Natural killer cell (primary cell): ENCODE results near the gene NECTIN1. TPM values are rescaled to one million over a fixed set of nuclear protein-coding genes. Genes with fewer than 3 reads are reported as not detected.
A peak's percentile ranks its signal among the peaks of the same experiment; 100 is the strongest.

ENCODE experiments used
- ATAC-seq, 3 donors: fragments of 150-1000 bp in 2 of 3; fragments of 200-7000 bp in 1 of 3; cut with Tn5 transposase; 1 replicate in 1 of 3; 2 replicates in 2 of 3; pipeline ENCODE4 v1.10.0; 2021; ENCODE audit warnings: mild to moderate bottlenecking in 2 of 3, moderate library complexity in 2 of 3
- DNase-seq, 2 donors: peaks; one replicate each; pipeline versions ENCODE4 v3.0.0 to v3.0.0-alpha.2; 2013 to 2021; ENCODE audit warnings: mixed read lengths in 1 of 2
- H3K27ac ChIP-seq: one replicate; pipeline ENCODE4 v1.5.1; 2013; ENCODE audit warnings: mild to moderate bottlenecking, low read length
- H3K27me3 ChIP-seq: one replicate; pipeline ENCODE4 v1.6.1; 2013; ENCODE audit warnings: low read length; ENCODE audit not compliant: control insufficient read depth, insufficient read depth
- H3K36me3 ChIP-seq: one replicate; pipeline ENCODE4 v1.6.1; 2013; ENCODE audit warnings: low read length; ENCODE audit not compliant: control insufficient read depth, insufficient read depth
- H3K4me1 ChIP-seq: one replicate; pipeline ENCODE4 v1.6.1; 2013; ENCODE audit warnings: low read length; ENCODE audit not compliant: control insufficient read depth, insufficient read depth
- H3K4me3 ChIP-seq: one replicate; pipeline ENCODE4 v1.5.1; 2013; ENCODE audit warnings: low read length
- H3K9me3 ChIP-seq: one replicate; pipeline ENCODE4 v1.6.1; 2013; ENCODE audit warnings: low read length; ENCODE audit not compliant: control insufficient read depth, insufficient read depth
- H3K27ac Mint-ChIP-seq, 2 donors: one replicate each; pipeline ENCODE4 v1.8.0; 2022; ENCODE audit warnings: mild to moderate bottlenecking in 2 of 2, mixed read lengths in 2 of 2, moderate library complexity in 1 of 2
- H3K27me3 Mint-ChIP-seq, 2 donors: one replicate each; pipeline ENCODE4 v1.8.0; 2022; ENCODE audit warnings: low read depth in 2 of 2, mixed read lengths in 2 of 2
- H3K36me3 Mint-ChIP-seq: one replicate; pipeline ENCODE4 v1.8.0; 2022; ENCODE audit warnings: mixed read lengths
- H3K4me1 Mint-ChIP-seq, 2 donors: one replicate each; pipeline ENCODE4 v1.8.0; 2022; ENCODE audit warnings: mixed read lengths in 2 of 2
- H3K4me3 Mint-ChIP-seq: one replicate; pipeline ENCODE4 v1.8.0; 2022; ENCODE audit warnings: mild to moderate bottlenecking, moderate library complexity, mixed read lengths
- H3K9me3 Mint-ChIP-seq, 2 donors: one replicate each; pipeline ENCODE4 v1.8.0; 2022; ENCODE audit warnings: mixed read lengths in 2 of 2
- CTCF ChIP-seq: fragments of 200-600 bp; IDR thresholded peaks from one replicate; pipeline ENCODE4 v1.8.0; 2022; ENCODE audit warnings: antibody characterized with exemption
- WGBS: methylation state at CpG from one replicate; pipeline ENCODE4 v1.1.7; 2013; ENCODE audit warnings: missing lambda C conversion rate; ENCODE audit not compliant: insufficient coverage; 5-methylcytosine and 5-hydroxymethylcytosine counted together
- intact Hi-C: fragments of 100-400 bp; cut with micrococcal nuclease; formaldehyde crosslinking; loops from one replicate; pipeline ENCODE4 v1.14.2; 2022
- total RNA-seq, 4 donors: library from RNA; stranded (reverse); fragments of 120-200 nt in 1 of 4; gene quantifications; one replicate each; pipeline versions ENCODE4 v1.2.3 to v1.2.4, GENCODE V29; 2013 to 2022

NECTIN1 gene
- total RNA-seq, 3 donors from 2014 or later (not counting 1 experiment from before 2014, with no cell fraction given): 5.8 to 18.8 (median 7.8) TPM

- H3K4me1 ChIP-seq: no peaks in the 10 kb centered on the region
- intact Hi-C loops: no loop called here
- no peak overlapping the region for H3K27ac Mint-ChIP-seq
Observed at GRCh38 chr11:119615882-119616196, 113.2 kb downstream of the NECTIN1 start.

GRCh38 chr11:119615003-119615881 is 113.8 kb downstream of the NECTIN1 start:
- H3K36me3 ChIP-seq: no peaks in the 10 kb centered on the region
- no peaks in the 10 kb centered on the region for H3K27me3 ChIP-seq
- Mint-ChIP-seq H3K4me3 (no peak overlapping the region), H3K27ac (no peak overlapping the region), H3K36me3 (no peaks in the 10 kb centered on the region), H3K27me3 (peaks cover 20 to 22% of the 10 kb centered on the region in 2 donors), H3K9me3 (no peaks in the 10 kb centered on the region), H3K4me1 (peaks cover 0 to 6% of the 10 kb centered on the region in 2 donors)
- no peak for TF ChIP-seq CTCF
- ATAC-seq: no peak
- H3K27ac ChIP-seq: no peak overlapping the region
- H3K4me1 ChIP-seq: no peaks in the 10 kb centered on the region
- peak in 1 of 2 donors; percentile 9 for DNase-seq
- H3K4me3 ChIP-seq: no peak overlapping the region
- no peaks in the 10 kb centered on the region for H3K9me3 ChIP-seq
- 81% methylated on average over 7 of the region's 9 CpGs for WGBS
- intact Hi-C loops: no loop called here

More at GRCh38 chr11:119615882-119616196, 113.2 kb downstream of the NECTIN1 start:
- no peak for ATAC-seq
- Mint-ChIP-seq H3K4me3 (no peak overlapping the region), H3K27me3 (peaks cover 22 to 26% of the 10 kb centered on the region in 2 donors), H3K9me3 (no peaks in the 10 kb centered on the region), H3K4me1 (peaks cover 0 to 6% of the 10 kb centered on the region in 2 donors), H3K36me3 (no peaks in the 10 kb centered on the region)
- no peak for DNase-seq
- Histone ChIP-seq H3K36me3 (no peaks in the 10 kb centered on the region), H3K4me3 (no peak overlapping the region), H3K9me3 (no peaks in the 10 kb centered on the region), H3K27ac (no peak overlapping the region), H3K27me3 (no peaks in the 10 kb centered on the region)
- no peak for TF ChIP-seq CTCF

DNA sequence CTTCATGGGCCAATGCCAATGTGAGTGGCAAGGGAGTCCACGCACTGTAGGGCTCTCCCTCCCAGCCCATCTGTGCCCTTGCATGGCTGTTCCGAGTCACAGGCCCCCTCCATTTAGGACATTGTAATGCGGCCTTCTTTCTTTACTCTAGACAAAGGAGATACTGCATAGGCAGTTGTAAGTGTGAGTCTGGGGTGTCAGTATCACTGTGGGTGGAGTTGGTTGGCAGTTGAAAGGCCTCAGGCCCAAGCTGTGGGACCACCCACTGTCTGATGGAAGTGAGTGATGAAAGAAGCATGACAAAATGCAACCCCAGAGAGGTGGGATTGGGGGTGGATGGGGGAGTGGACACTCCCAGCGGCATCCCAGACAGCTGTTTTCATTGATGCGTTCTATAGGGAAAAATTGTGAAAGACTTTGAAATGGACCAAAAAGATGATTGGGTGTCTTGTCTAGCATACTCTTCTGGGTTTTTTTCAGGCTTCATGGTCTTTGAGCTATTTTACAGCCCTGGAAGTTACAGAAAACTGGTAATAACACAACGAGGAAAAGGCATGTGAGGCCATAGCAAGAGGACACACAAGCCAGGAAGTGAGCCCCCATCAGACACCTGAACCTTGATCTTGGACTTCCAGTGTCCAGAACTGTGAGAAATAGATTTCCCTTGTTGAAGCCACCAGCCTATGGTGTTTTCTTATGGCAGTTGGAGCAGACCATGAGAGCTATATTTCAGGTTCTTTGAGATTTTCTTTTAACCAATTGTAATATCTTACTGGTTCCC is 114.6 kb downstream of the NECTIN1 start:
- no peak for ATAC-seq
- Mint-ChIP-seq H3K27ac (no peak overlapping the region), H3K27me3 (peaks cover 14 to 18% of the 10 kb centered on the region in 2 donors), H3K4me1 (peaks cover 0 to 6% of the 10 kb centered on the region in 2 donors), H3K36me3 (no peaks in the 10 kb centered on the region), H3K9me3 (no peaks in the 10 kb centered on the region), H3K4me3 (no peak overlapping the region)
- Histone ChIP-seq H3K27ac (no peak overlapping the region), H3K9me3 (no peaks in the 10 kb centered on the region), H3K4me1 (no peaks in the 10 kb centered on the region), H3K36me3 (no peaks in the 10 kb centered on the region), H3K4me3 (no peak overlapping the region), H3K27me3 (no peaks in the 10 kb centered on the region)
- no peak for DNase-seq
- no peak for TF ChIP-seq CTCF
- intact Hi-C loops: no loop called here
- 92% methylated on average over 6 of the region's 6 CpGs for WGBS
